CD14-positive monocyte (primary cell): ENCODE data around the gene OR3A3. TPM values are rescaled to one million over a fixed set of nuclear protein-coding genes. Genes with fewer than 3 reads are reported as not detected.
"Not testable (repeated sequence)": the region's sequence is repeated elsewhere in the genome, so short reads cannot be mapped to it uniquely, and the experiment has no call there.

Experiments used
- DNase-seq, 3 donors: peaks; one replicate each; pipeline ENCODE4 v3.0.0-alpha.2; 2011 to 2022
- H2AFZ ChIP-seq: 2 replicates; pipeline ENCODE4 v1.6.0; 2012; ENCODE audit warnings: mild to moderate bottlenecking, low read depth, low read length, inconsistent platforms; ENCODE audit not compliant: insufficient read depth, poor library complexity, severe bottlenecking
- H3K27ac ChIP-seq, 2 donors: 1 replicate in 1 of 2; 2 replicates in 1 of 2; pipeline ENCODE4 v1.5.1; 2012 to 2013; ENCODE audit warnings: low read length in 2 of 2, control low read depth in 1 of 2, inconsistent platforms in 1 of 2, low read depth in 1 of 2, mild to moderate bottlenecking in 1 of 2
- H3K27me3 ChIP-seq, 2 donors: one replicate each; pipeline versions ENCODE4 v1.6.0 to v1.6.1; 2011 to 2013; ENCODE audit warnings: low read length in 2 of 2; ENCODE audit not compliant: control insufficient read depth in 2 of 2, insufficient read depth in 2 of 2
- H3K36me3 ChIP-seq, 2 donors: replicated peaks in 1 of 2; 1 replicate in 1 of 2; 2 replicates in 1 of 2; pipeline versions ENCODE4 v1.5.1 to v1.6.1; 2012 to 2013; ENCODE audit warnings: low read length in 2 of 2, control low read depth in 1 of 2, inconsistent platforms in 1 of 2, mild to moderate bottlenecking in 1 of 2; ENCODE audit not compliant: insufficient read depth in 2 of 2, control insufficient read depth in 1 of 2
- H3K4me1 ChIP-seq, 2 donors: 1 replicate in 1 of 2; 2 replicates in 1 of 2; pipeline versions ENCODE4 v1.5.1 to v1.6.1; 2012 to 2013; ENCODE audit warnings: low read length in 2 of 2, control low read depth in 1 of 2, inconsistent platforms in 1 of 2, mild to moderate bottlenecking in 1 of 2, moderate library complexity in 1 of 2; ENCODE audit not compliant: insufficient read depth in 2 of 2, control insufficient read depth in 1 of 2
- H3K4me2 ChIP-seq: replicated peaks from 2 replicates; pipeline ENCODE3; 2012; ENCODE audit warnings: low read length, moderate library complexity, mild to moderate bottlenecking; ENCODE audit not compliant: poor library complexity, severe bottlenecking; ENCODE audit errors: extremely low read depth
- H3K4me3 ChIP-seq, 3 experiments: fragments of 200-600 bp in 1 of 3; sonication (generic) in 1 of 3; replicated peaks in 1 of 3; 1 replicate in 2 of 3; 2 replicates in 1 of 3; pipeline ENCODE4 v1.5.1; 2011 to 2013; ENCODE audit warnings: low read length in 3 of 3, mild to moderate bottlenecking in 3 of 3, control low read depth in 2 of 3, low read depth in 2 of 3, inconsistent platforms in 1 of 3, moderate library complexity in 1 of 3
- H3K79me2 ChIP-seq: 2 replicates; pipeline ENCODE4 v1.6.0; 2012; ENCODE audit warnings: mild to moderate bottlenecking, control low read depth, inconsistent platforms, low read length, moderate library complexity; ENCODE audit not compliant: insufficient read depth
- H3K9ac ChIP-seq: 2 replicates; pipeline ENCODE4 v1.6.0; 2017; ENCODE audit warnings: low read length, mild to moderate bottlenecking; ENCODE audit not compliant: insufficient read depth, poor library complexity, severe bottlenecking
- H3K9me3 ChIP-seq, 2 donors: replicated peaks in 1 of 2; 1 replicate in 1 of 2; 2 replicates in 1 of 2; pipeline versions ENCODE4 v1.5.1 to v1.6.1; 2012 to 2013; ENCODE audit warnings: low read length in 2 of 2, control low read depth in 1 of 2; ENCODE audit not compliant: control insufficient read depth in 1 of 2, insufficient read depth in 1 of 2
- H4K20me1 ChIP-seq: 2 replicates; pipeline ENCODE4 v1.6.0; 2012; ENCODE audit warnings: mild to moderate bottlenecking, low read length, control low read depth, moderate library complexity; ENCODE audit not compliant: insufficient read depth
- H3K27ac Mint-ChIP-seq, 7 donors: one replicate each; pipeline ENCODE4 v1.8.0; 2020; ENCODE audit warnings: mild to moderate bottlenecking in 7 of 7, mixed read lengths in 7 of 7, moderate library complexity in 6 of 7, inconsistent platforms in 2 of 7
- H3K27me3 Mint-ChIP-seq, 3 donors: one replicate each; pipeline ENCODE4 v1.8.0; 2021 to 2022; ENCODE audit warnings: low read depth in 3 of 3, mild to moderate bottlenecking in 3 of 3, mixed read lengths in 3 of 3, moderate library complexity in 3 of 3, inconsistent platforms in 1 of 3
- H3K36me3 Mint-ChIP-seq, 2 donors: one replicate each; pipeline ENCODE4 v1.8.0; 2020; ENCODE audit warnings: mixed read lengths in 2 of 2, inconsistent platforms in 1 of 2, mild to moderate bottlenecking in 1 of 2
- H3K4me1 Mint-ChIP-seq: one replicate; pipeline ENCODE4 v1.8.0; 2020; ENCODE audit warnings: mild to moderate bottlenecking, mixed read lengths
- H3K4me3 Mint-ChIP-seq, 2 donors: one replicate each; pipeline ENCODE4 v1.8.0; 2020; ENCODE audit warnings: mild to moderate bottlenecking in 2 of 2, mixed read lengths in 2 of 2, moderate library complexity in 1 of 2
- H3K9me3 Mint-ChIP-seq, 7 donors: one replicate each; pipeline ENCODE4 v1.8.0; 2020 to 2022; ENCODE audit warnings: mixed read lengths in 7 of 7, mild to moderate bottlenecking in 6 of 7, moderate library complexity in 6 of 7, inconsistent platforms in 2 of 7
- CTCF ChIP-seq: fragments of 200-600 bp; IDR thresholded peaks from one replicate; pipeline ENCODE4 v1.8.0; 2022; ENCODE audit warnings: antibody characterized with exemption, mild to moderate bottlenecking
- WGBS: methylation state at CpG from one replicate; pipeline ENCODE4 v1.1.5; 2013; ENCODE audit warnings: missing lambda C conversion rate; ENCODE audit not compliant: insufficient coverage; 5-methylcytosine and 5-hydroxymethylcytosine counted together
- intact Hi-C, 2 donors: fragments of 100-400 bp; cut with micrococcal nuclease; formaldehyde crosslinking; loops; one replicate each; pipeline versions ENCODE4 v1.15.0 to v1.15.1; 2023
- polyA plus RNA-seq, 3 donors: library from polyadenylated mRNA; depleted of rRNA in 1 of 3; unstranded in 2 of 3; stranded (reverse) in 1 of 3; fragments of 300-500 nt in 2 of 3; fragments of >200 nt in 1 of 3; fragmentation: Illumina TruSeq in 2 of 3; gene quantifications; 1 replicate in 2 of 3; 2 replicates in 1 of 3; pipeline ENCODE4 v1.2.3, GENCODE V29; 2012 to 2021

OR3A3 gene
- polyA plus RNA-seq, 3 donors, result not detected

- peaks cover 0 to 5% (median 1%) of the 10 kb centered on the region in 3 donors for H3K27me3 Mint-ChIP-seq
- intact Hi-C loops, result no loop called here
- Histone ChIP-seq H3K27ac (no peak overlapping the region), H3K9me3 (no peaks in the 10 kb centered on the region), H3K79me2 (no peaks in the 10 kb centered on the region), H3K4me3 (no peak overlapping the region), H3K9ac (no peak overlapping the region), H3K4me2 (no peak overlapping the region), H3K36me3 (no peaks in the 10 kb centered on the region), H2AFZ (no peak overlapping the region), H3K4me1 (no peaks in the 10 kb centered on the region), H4K20me1 (no peaks in the 10 kb centered on the region), H3K27me3 (peaks cover 0 to 2% of the 10 kb centered on the region in 2 donors)
- TF ChIP-seq CTCF, result no peak
- no peak for DNase-seq
- H3K36me3 Mint-ChIP-seq, result no peaks in the 10 kb centered on the region
- H3K9me3 Mint-ChIP-seq, result peaks cover 0 to 5% (median 2%) of the 10 kb centered on the region in 7 donors
- no peak overlapping the region for H3K4me3 Mint-ChIP-seq
- no peaks in the 10 kb centered on the region for H3K4me1 Mint-ChIP-seq
- H3K27ac Mint-ChIP-seq, result no peak overlapping the region
- WGBS, result no CpG with 5 or more reads among the region's 2 CpGs
Measured at GRCh38 chr17:3401786-3402185, 9.4 kb upstream of the OR3A3 start.

- intact Hi-C loops, H3K27me3 ChIP-seq, H3K36me3 ChIP-seq, H3K27ac Mint-ChIP-seq, H3K36me3 Mint-ChIP-seq, H3K4me3 Mint-ChIP-seq, DNase-seq, H3K27ac ChIP-seq, H2AFZ ChIP-seq, H3K4me1 Mint-ChIP-seq, H3K27me3 Mint-ChIP-seq, H3K4me1 ChIP-seq, H3K79me2 ChIP-seq, H4K20me1 ChIP-seq, H3K4me2 ChIP-seq, H3K4me3 ChIP-seq, H3K9ac ChIP-seq: not testable (repeated sequence)
- H3K9me3 ChIP-seq, result peaks cover 5 to 12% of the 10 kb centered on the region in 2 donors
- H3K9me3 Mint-ChIP-seq, result peaks cover 4 to 19% (median 10%) of the 10 kb centered on the region in 7 donors
- WGBS, result no CpG with 5 or more reads among the region's 1 CpG
Measured at GRCh38 chr17:3403856-3404255, 7.3 kb upstream of the OR3A3 start.

GRCh38 chr17:3412216-3412615 is 1.0 kb downstream of the OR3A3 start:
- peaks cover 4 to 14% (median 9%) of the 10 kb centered on the region in 7 donors for H3K9me3 Mint-ChIP-seq
- H3K4me2 ChIP-seq, H3K9ac ChIP-seq, DNase-seq, H4K20me1 ChIP-seq, H3K36me3 ChIP-seq, H3K36me3 Mint-ChIP-seq, H3K4me3 Mint-ChIP-seq, H3K27ac Mint-ChIP-seq, H3K4me1 Mint-ChIP-seq, H3K27ac ChIP-seq, H3K27me3 ChIP-seq, H3K4me1 ChIP-seq, H3K79me2 ChIP-seq, H2AFZ ChIP-seq, intact Hi-C loops, H3K4me3 ChIP-seq: not testable (repeated sequence)
- peaks cover 3 to 16% (median 6%) of the 10 kb centered on the region in 3 donors for H3K27me3 Mint-ChIP-seq
- peaks cover 5 to 12% of the 10 kb centered on the region in 2 donors for H3K9me3 ChIP-seq
- no CpG with 5 or more reads among the region's 16 CpGs for WGBS
